Left lung (tissue), 10 donors: ENCODE measurements around the gene OR52N2. TPM values are rescaled to one million over a fixed set of nuclear protein-coding genes. Genes with fewer than 3 reads are reported as not detected.

Experiments
- ATAC-seq: fragments of 200-7000 bp; cut with Tn5 transposase; one replicate; pipeline ENCODE4 v1.9.1; 2020; ENCODE audit warnings: moderate library complexity
- DNase-seq, 4 donors: peaks; one replicate each; pipeline ENCODE4 v3.0.0-alpha.2; 2013 to 2020
- H3K27ac ChIP-seq, 2 donors: fragments of 200-600 bp; sonication (generic) in 1 of 2; one replicate each; pipeline versions ENCODE4 v1.5.0 to v1.8.0; 2020 to 2021
- H3K27me3 ChIP-seq, 2 donors: fragments of 200-600 bp; sonication (generic) in 1 of 2; one replicate each; pipeline versions ENCODE4 v1.5.0 to v1.8.0; 2020 to 2021
- H3K36me3 ChIP-seq, 2 donors: fragments of 200-600 bp; sonication (generic) in 1 of 2; one replicate each; pipeline versions ENCODE4 v1.5.0 to v1.8.0; 2020 to 2021
- H3K4me1 ChIP-seq, 2 donors: fragments of 200-600 bp; one replicate each; pipeline ENCODE4 v1.8.0; 2021
- H3K4me3 ChIP-seq, 2 donors: fragments of 200-600 bp; sonication (generic) in 1 of 2; one replicate each; pipeline versions ENCODE4 v1.5.0 to v1.8.0; 2020 to 2021; ENCODE audit warnings: mild to moderate bottlenecking in 1 of 2
- H3K9me3 ChIP-seq, 2 donors: fragments of 200-600 bp; sonication (generic) in 1 of 2; one replicate each; pipeline versions ENCODE4 v1.5.0 to v1.8.0; 2020 to 2021
- intact Hi-C, 2 donors: fragments of 100-400 bp; cut with DNase I; formaldehyde crosslinking; loops; one replicate each; pipeline versions ENCODE4 v1.11.2 to v1.14.2; 2022
- polyA plus RNA-seq, 6 donors: library from polyadenylated mRNA; unstranded; fragments of 120-200 nt; gene quantifications; one replicate each; pipeline ENCODE4 v1.2.1, GENCODE V29; 2013; ENCODE audit not compliant: insufficient read length in 6 of 6
- total RNA-seq, 2 donors: library from RNA; stranded (reverse); fragmentation: NEBNext Ultra II Directional; extraction: Animal tissue kit (Norgen Biotek cat#: 25700); gene quantifications; one replicate each; pipeline ENCODE4 v1.2.1, GENCODE V29; 2021
- TF ChIP-seq, protein P1 (sequence below), 2 donors: fragments of 200-600 bp; sonication (generic) in 1 of 2; IDR thresholded peaks; one replicate each; pipeline versions ENCODE4 v1.5.0 to v1.8.0; 2021; ENCODE audit warnings: antibody characterized with exemption in 2 of 2
- donor health status: DM: no; HTN: yes; CAD: no.
- donor health status: DM: no; HTN: no; CAD: no.

Gene OR52N2
- total and polyA plus RNA-seq, 8 donors = 0.16 to 0.18 TPM; not detected in 6

DNA sequence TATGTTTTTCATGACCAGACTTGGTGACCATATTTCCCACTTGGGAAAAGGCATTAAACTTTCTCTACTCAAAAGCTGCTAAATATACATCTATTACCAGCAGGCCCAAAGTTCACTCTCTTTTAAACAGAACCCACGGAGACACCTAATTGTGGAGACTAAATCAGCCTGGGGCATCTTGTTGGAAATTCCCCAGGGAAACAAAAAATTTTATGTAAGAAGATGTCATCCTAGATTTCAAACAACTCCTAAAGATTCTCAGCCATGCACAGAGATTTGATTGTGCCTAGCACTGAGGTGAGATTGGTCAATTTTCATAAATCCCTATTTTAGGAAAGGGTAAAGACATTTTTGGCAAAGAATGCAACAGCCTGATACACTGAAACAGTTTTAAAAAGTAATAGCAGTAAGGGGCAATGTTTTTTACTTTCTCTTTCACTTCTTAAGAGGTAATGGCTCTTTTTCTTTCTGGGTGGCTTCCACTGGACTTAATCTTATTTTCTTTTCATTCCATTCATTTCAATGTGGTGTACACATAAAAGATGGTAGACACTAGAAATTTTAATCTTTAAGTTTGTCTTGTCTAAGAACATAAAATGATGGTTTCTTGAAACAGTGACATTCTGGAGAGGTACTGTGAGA, 9.6 kb downstream of the OR52N2 start:
- peak; percentile 25 for ATAC-seq
- TF ChIP-seq, protein P1, sequence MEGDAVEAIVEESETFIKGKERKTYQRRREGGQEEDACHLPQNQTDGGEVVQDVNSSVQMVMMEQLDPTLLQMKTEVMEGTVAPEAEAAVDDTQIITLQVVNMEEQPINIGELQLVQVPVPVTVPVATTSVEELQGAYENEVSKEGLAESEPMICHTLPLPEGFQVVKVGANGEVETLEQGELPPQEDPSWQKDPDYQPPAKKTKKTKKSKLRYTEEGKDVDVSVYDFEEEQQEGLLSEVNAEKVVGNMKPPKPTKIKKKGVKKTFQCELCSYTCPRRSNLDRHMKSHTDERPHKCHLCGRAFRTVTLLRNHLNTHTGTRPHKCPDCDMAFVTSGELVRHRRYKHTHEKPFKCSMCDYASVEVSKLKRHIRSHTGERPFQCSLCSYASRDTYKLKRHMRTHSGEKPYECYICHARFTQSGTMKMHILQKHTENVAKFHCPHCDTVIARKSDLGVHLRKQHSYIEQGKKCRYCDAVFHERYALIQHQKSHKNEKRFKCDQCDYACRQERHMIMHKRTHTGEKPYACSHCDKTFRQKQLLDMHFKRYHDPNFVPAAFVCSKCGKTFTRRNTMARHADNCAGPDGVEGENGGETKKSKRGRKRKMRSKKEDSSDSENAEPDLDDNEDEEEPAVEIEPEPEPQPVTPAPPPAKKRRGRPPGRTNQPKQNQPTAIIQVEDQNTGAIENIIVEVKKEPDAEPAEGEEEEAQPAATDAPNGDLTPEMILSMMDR (IDR thresholded peaks at IDR 0.05) = no peak
- peaks cover 0 to 7% of the 10 kb centered on the region in 2 donors for H3K4me1 ChIP-seq
- H3K36me3 ChIP-seq = no peaks in the 10 kb centered on the region
- DNase-seq = no peak
- no peak overlapping the region for H3K4me3 ChIP-seq
- H3K9me3 ChIP-seq = no peaks in the 10 kb centered on the region
- no peak overlapping the region for H3K27ac ChIP-seq
- no peaks in the 10 kb centered on the region for H3K27me3 ChIP-seq
- intact Hi-C loops = no loop called here

DNA sequence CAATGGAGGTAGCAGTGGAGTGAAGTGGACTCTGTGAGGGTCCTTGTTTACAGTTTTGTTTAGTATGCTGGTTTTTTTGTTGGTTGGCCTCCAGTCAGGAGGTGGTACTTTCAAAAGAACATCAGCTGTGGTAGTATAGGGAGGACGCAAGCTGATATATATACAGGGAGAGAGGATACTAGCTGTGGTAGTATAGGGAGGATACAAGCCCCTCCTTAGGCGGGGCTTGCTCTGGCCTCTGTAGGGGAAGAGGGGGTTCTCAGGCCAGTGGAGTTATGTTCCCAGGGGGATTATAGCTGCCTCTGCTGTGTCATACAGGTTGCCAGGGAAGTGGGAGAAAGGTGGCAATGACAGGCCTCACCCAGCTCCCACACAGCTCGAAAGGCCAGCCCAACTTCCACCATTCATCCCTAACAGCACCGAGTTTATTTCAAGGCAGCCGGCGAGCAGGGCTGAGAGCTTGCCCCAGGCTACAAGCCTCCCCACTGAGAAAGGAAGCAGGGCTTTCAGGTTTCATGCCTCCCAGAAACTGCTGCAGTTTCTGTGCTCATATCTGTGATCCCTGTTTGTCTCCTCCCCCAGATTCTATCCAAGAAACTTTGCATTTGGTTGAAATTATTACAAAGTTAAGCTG, 22.6 kb downstream of the OR52N2 start:
- Histone ChIP-seq H3K4me3 (no peak overlapping the region), H3K27me3 (no peaks in the 10 kb centered on the region), H3K27ac (no peak overlapping the region), H3K36me3 (no peaks in the 10 kb centered on the region), H3K9me3 (peaks cover 0 to under 1% of the 10 kb centered on the region in 2 donors), H3K4me1 (no peaks in the 10 kb centered on the region)
- DNase-seq (no peak), ATAC-seq (no peak)
- intact Hi-C loops = no loop called here
- TF ChIP-seq, protein P1 (IDR thresholded peaks at IDR 0.05) = no peak

DNA sequence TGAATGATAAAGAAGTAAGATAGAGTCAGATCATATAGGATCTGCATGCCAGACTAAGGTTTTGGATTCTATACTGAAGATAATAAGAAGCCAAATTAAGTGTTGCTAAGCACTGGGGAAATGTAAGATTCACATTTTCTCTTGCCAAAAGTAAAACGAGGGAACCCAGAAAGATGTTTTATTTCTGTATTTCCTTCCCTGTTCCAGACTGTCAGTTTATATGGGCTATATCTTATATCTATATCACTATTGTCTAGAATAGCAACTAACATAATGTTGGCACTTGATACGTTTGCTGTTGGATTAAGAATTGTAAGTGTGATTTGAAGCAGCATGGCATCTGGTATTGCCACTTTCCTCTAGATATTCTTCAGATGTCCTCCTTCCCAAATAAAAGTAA, 24.7 kb downstream of the OR52N2 start:
- intact Hi-C loops = no loop called here
- TF ChIP-seq, protein P1 (IDR thresholded peaks at IDR 0.05) = no peak

DNA sequence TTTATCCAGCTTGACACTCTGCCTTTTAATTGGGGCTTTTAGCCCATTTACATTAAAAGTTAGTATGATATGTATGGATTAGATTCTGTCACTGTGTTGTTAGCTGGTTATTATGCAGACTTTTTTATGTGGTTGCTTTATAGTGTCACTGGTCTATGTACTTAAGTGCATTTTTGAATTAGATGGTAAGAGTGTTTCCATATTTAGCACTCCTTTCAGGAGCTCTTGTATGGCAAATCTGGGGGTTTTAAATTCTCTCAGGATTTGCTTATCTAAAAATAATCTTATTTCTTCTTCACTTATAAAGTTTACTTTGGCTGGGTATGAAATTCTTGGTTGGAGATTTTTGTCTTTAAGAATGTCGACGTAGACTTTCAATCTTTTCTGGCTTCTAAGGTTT, 29.0 kb downstream of the OR52N2 start:
- DNase-seq (no peak), ATAC-seq (peak; percentile 84)
- intact Hi-C loops = no loop called here
- no peak overlapping the region for H3K27ac ChIP-seq
- H3K9me3 ChIP-seq = no peaks in the 10 kb centered on the region
- no peaks in the 10 kb centered on the region for H3K36me3 ChIP-seq
- TF ChIP-seq, protein P1 (IDR thresholded peaks at IDR 0.05) = no peak
- H3K4me1 ChIP-seq = no peaks in the 10 kb centered on the region
- no peaks in the 10 kb centered on the region for H3K27me3 ChIP-seq
- no peak overlapping the region for H3K4me3 ChIP-seq

More for the DNA sequence above, 24.7 kb downstream of the OR52N2 start:
- no peak for DNase-seq
- no peaks in the 10 kb centered on the region for H3K9me3 ChIP-seq
- H3K27ac ChIP-seq = no peak overlapping the region
- no peak overlapping the region for H3K4me3 ChIP-seq
- H3K4me1 ChIP-seq = no peaks in the 10 kb centered on the region
- H3K36me3 ChIP-seq = no peaks in the 10 kb centered on the region
- no peaks in the 10 kb centered on the region for H3K27me3 ChIP-seq
- ATAC-seq = no peak

DNA sequence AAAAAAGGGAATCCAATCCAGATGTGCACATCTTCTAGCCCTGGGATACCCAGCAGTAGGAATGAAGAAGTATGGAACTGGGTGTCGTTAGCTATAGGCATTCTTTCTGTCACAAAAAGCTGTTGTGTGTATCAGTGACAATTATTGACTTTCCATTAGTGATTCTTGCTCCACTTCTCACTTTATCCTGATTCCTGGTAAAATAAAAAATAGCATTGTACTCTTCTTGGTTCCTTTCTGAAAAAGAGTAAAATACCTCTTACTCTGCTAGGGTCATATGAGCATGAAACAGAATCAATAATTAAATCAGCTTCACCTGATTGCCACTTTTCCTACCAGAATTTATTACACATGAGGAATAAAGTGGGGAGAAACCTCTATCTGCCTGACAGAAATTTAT, 33.1 kb downstream of the OR52N2 start, which contains the start of gene OR52E6:
Gene OR52E6 (minus strand): TSS at position 101 of the 400 bp plus-strand sequence. CDS start 0 bp downstream, at position 101.
- intact Hi-C loops = no loop called here

More for the DNA sequence above, 33.1 kb downstream of the OR52N2 start, which contains the start of gene OR52E6:
- Histone ChIP-seq H3K4me3 (no peak within 1 kb of the TSS), H3K4me1 (no peaks in the 10 kb centered on the region), H3K9me3 (no peaks in the 10 kb centered on the region), H3K27ac (no peak within 1 kb of the TSS), H3K36me3 (no peaks in the 10 kb centered on the region), H3K27me3 (no peaks in the 10 kb centered on the region)
- TF ChIP-seq, protein P1 (IDR thresholded peaks at IDR 0.05) = no peak
- ATAC-seq = no peak
- no peak for DNase-seq
